Loucy (cell line): ENCODE measurements around the gene STK33.

Experiments used
- H2AFZ ChIP-seq: fragments of 200-600 bp; sonication (generic); 2 replicates; pipeline ENCODE4 v1.6.0; 2016; ENCODE audit warnings: antibody characterized with exemption, mild to moderate bottlenecking, low read length, moderate library complexity
- H3F3A ChIP-seq: fragments of 200-600 bp; 2 replicates; pipeline ENCODE4 v1.6.0; 2016; ENCODE audit warnings: antibody characterized with exemption, low read depth, mild to moderate bottlenecking
- H3K27me3 ChIP-seq: fragments of 200-600 bp; sonication (generic); 2 replicates; pipeline ENCODE4 v1.6.1; 2014; ENCODE audit warnings: low read length, mild to moderate bottlenecking; ENCODE audit not compliant: insufficient read depth, poor library complexity, severe bottlenecking
- H3K36me3 ChIP-seq: fragments of 200-600 bp; sonication (generic); 2 replicates; pipeline ENCODE4 v1.6.1; 2016; ENCODE audit warnings: low read length; ENCODE audit not compliant: insufficient read depth
- H3K4me1 ChIP-seq: fragments of 200-600 bp; sonication (generic); 2 replicates; pipeline ENCODE4 v1.5.1; 2014; ENCODE audit warnings: low read length, mild to moderate bottlenecking; ENCODE audit not compliant: insufficient read depth, poor library complexity, severe bottlenecking
- H3K4me2 ChIP-seq: fragments of 200-600 bp; sonication (generic); 2 replicates; pipeline ENCODE4 v1.6.0; 2014; ENCODE audit warnings: antibody characterized with exemption, low read length, low read depth, mild to moderate bottlenecking; ENCODE audit not compliant: poor library complexity, severe bottlenecking
- H3K4me3 ChIP-seq: fragments of 200-600 bp; sonication (generic); 2 replicates; pipeline ENCODE4 v1.5.1; 2014; ENCODE audit warnings: low read length, mild to moderate bottlenecking, mixed read lengths; ENCODE audit not compliant: poor library complexity, severe bottlenecking
- H3K79me2 ChIP-seq: fragments of 200-600 bp; sonication (generic); 2 replicates; pipeline ENCODE4 v1.6.1; 2014; ENCODE audit warnings: low read length; ENCODE audit not compliant: insufficient read depth
- H3K9ac ChIP-seq: fragments of 200-600 bp; sonication (generic); 2 replicates; pipeline ENCODE4 v1.6.0; 2014; ENCODE audit warnings: mild to moderate bottlenecking, low read depth, low read length, moderate library complexity; ENCODE audit not compliant: poor library complexity, severe bottlenecking
- H3K9me2 ChIP-seq: fragments of 200-600 bp; sonication (generic); replicated peaks from 2 replicates; pipeline ENCODE4 v1.6.1; 2016; ENCODE audit warnings: low read depth, low read length, mixed read lengths
- H3K9me3 ChIP-seq: fragments of 200-600 bp; sonication (generic); 2 replicates; pipeline ENCODE4 v1.6.1; 2014; ENCODE audit warnings: mild to moderate bottlenecking, antibody characterized with exemption, low read length, low read depth; ENCODE audit not compliant: insufficient read depth
- H4K20me1 ChIP-seq: fragments of 200-600 bp; sonication (generic); 2 replicates; pipeline ENCODE4 v1.6.0; 2014; ENCODE audit warnings: antibody characterized with exemption, low read length, mild to moderate bottlenecking; ENCODE audit not compliant: insufficient read depth, poor library complexity, severe bottlenecking
- CTCF ChIP-seq: fragments of 200-600 bp; sonication (generic); conservative IDR thresholded peaks from 2 replicates; pipeline ENCODE4 v1.5.1; 2014; ENCODE audit warnings: mild to moderate bottlenecking, antibody characterized with exemption, low read length
- EZH2phosphoT487 ChIP-seq: fragments of 200-600 bp; IDR thresholded peaks from 2 replicates; pipeline ENCODE4 v1.6.1; 2018; ENCODE audit warnings: antibody characterized with exemption, mild to moderate bottlenecking, moderate library complexity, borderline replicate concordance

STK33 gene

GRCh38 chr11:8531982-8532381, 62.0 kb downstream of the STK33 start:
- peaks cover 15% of the 10 kb centered on the region for H3K4me1 ChIP-seq
- no peaks in the 10 kb centered on the region for H3K9me2 ChIP-seq
- no peaks in the 10 kb centered on the region for H3K27me3 ChIP-seq
- H3F3A ChIP-seq = no peaks in the 10 kb centered on the region
- H3K9me3 ChIP-seq = no peaks in the 10 kb centered on the region
- TF ChIP-seq CTCF (no peak), EZH2phosphoT487 (no peak)
- H3K4me2 ChIP-seq = no peak overlapping the region
- no peak overlapping the region for H2AFZ ChIP-seq
- peaks cover 9% of the 10 kb centered on the region; the same call in 1 of the 2 replicates for H3K79me2 ChIP-seq
- H4K20me1 ChIP-seq = no peaks in the 10 kb centered on the region
- H3K4me3 ChIP-seq = no peak overlapping the region
- no peak overlapping the region for H3K9ac ChIP-seq
- H3K36me3 ChIP-seq = no peaks in the 10 kb centered on the region

- H3K9me3 ChIP-seq = no peaks in the 10 kb centered on the region
- H3K4me2 ChIP-seq = no peak overlapping the region
- no peaks in the 10 kb centered on the region for H3K27me3 ChIP-seq
- H4K20me1 ChIP-seq = no peaks in the 10 kb centered on the region
- H3K36me3 ChIP-seq = no peaks in the 10 kb centered on the region
- peaks cover 9% of the 10 kb centered on the region; the same call in 1 of the 2 replicates for H3K79me2 ChIP-seq
- no peaks in the 10 kb centered on the region for H3K9me2 ChIP-seq
- H3F3A ChIP-seq = no peaks in the 10 kb centered on the region
- peaks cover 15% of the 10 kb centered on the region for H3K4me1 ChIP-seq
- TF ChIP-seq EZH2phosphoT487 = no peak
- TF ChIP-seq CTCF = no peak
- no peak overlapping the region for H2AFZ ChIP-seq
- H3K4me3 ChIP-seq = no peak overlapping the region
- H3K9ac ChIP-seq = no peak overlapping the region
These were observed 62.7 kb downstream of the STK33 start for GRCh38 chr11:8531312-8531711.

DNA sequence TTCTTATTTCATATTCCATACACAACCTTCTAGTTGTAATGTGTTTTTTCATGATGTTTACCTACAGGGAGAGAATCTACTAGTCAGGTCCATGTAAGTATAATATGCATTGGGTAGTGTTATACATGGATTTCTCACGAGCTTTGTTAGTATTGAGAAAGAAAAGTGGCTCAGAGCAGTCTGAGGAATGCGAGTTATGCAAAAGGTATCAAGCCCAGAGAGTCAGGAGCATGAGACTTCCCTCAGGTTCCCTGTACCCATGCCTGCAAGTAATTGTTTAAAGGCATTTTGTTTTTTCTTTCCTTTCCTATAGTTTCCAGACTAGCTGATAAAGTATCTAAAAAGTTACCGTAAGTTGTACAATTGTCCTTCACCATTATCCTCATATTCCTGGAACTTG, 66.1 kb downstream of the STK33 start:
- Histone ChIP-seq H4K20me1 (no peaks in the 10 kb centered on the region), H3K27me3 (no peaks in the 10 kb centered on the region), H3K4me3 (no peak overlapping the region), H2AFZ (no peak overlapping the region), H3K4me1 (peaks cover 10% of the 10 kb centered on the region), H3K36me3 (no peaks in the 10 kb centered on the region), H3K79me2 (0 out of 2 replicates have a peak, but pooled peaks cover 1% of the 10 kb centered on the region), H3F3A (no peaks in the 10 kb centered on the region), H3K9me3 (no peaks in the 10 kb centered on the region), H3K9me2 (no peaks in the 10 kb centered on the region), H3K9ac (no peak overlapping the region), H3K4me2 (no peak overlapping the region)
- TF ChIP-seq EZH2phosphoT487 (no peak), CTCF (no peak)
